ENCODE data around the gene KCNE1.
"Not testable (repeated sequence)": the region's sequence is repeated elsewhere in the genome, so short reads cannot be mapped to it uniquely, and the experiment has no call there.

The KCNE1 gene

GRCh38 chr21:34557261-34557660 lies 45.3 kb upstream of the KCNE1 start (continued):
- no peak for TF ChIP-seq POU6F1 (CRISPR knock-in tag; IDR thresholded peaks at IDR 0.05; ENCODE audit: borderline replicate concordance, low read depth)
- no peak for TF ChIP-seq SNAI2 (CRISPR knock-in tag; IDR thresholded peaks at IDR 0.05)

GRCh38 chr21:34554670-34555069 lies 42.7 kb upstream of the KCNE1 start:
- not testable (repeated sequence) for ATAC-seq

- no peak for TF ChIP-seq ESRRG (CRISPR knock-in tag; IDR thresholded peaks at IDR 0.05)
- TF ChIP-seq ZNF565 (CRISPR knock-in tag; conservative IDR thresholded peaks at IDR 0.05; ENCODE audit: low read depth), result no peak
- no peak for TF ChIP-seq CSDC2 (CRISPR knock-in tag; IDR thresholded peaks at IDR 0.05)
- no peak for TF ChIP-seq CREB5 (CRISPR knock-in tag; IDR thresholded peaks at IDR 0.05; ENCODE audit: low read depth)
- no peak for TF ChIP-seq PATZ1 (CRISPR knock-in tag; IDR thresholded peaks at IDR 0.05; ENCODE audit: borderline replicate concordance)
- TF ChIP-seq ZFP30 (CRISPR knock-in tag; IDR thresholded peaks at IDR 0.05), result no peak
- no peak for TF ChIP-seq TCF4 (CRISPR knock-in tag; IDR thresholded peaks at IDR 0.05; ENCODE audit: borderline replicate concordance)
- no peak for TF ChIP-seq ZNF70 (CRISPR knock-in tag; IDR thresholded peaks at IDR 0.05)
- TF ChIP-seq ARNTL (CRISPR knock-in tag; IDR thresholded peaks at IDR 0.05; ENCODE audit: borderline replicate concordance, low read depth), result no peak
- no peak for TF ChIP-seq ZNF8 (CRISPR knock-in tag; IDR thresholded peaks at IDR 0.05)
- TF ChIP-seq PPARA (CRISPR knock-in tag; IDR thresholded peaks at IDR 0.05; ENCODE audit: borderline replicate concordance), result no peak
- TF ChIP-seq TSHZ2 (CRISPR knock-in tag; IDR thresholded peaks at IDR 0.05), result no peak
- TF ChIP-seq POU6F1 (CRISPR knock-in tag; IDR thresholded peaks at IDR 0.05; ENCODE audit: borderline replicate concordance, low read depth), result no peak
- no peak for TF ChIP-seq ZC3H10 (CRISPR knock-in tag; IDR thresholded peaks at IDR 0.05)
- TF ChIP-seq ZFP3 (CRISPR knock-in tag; IDR thresholded peaks at IDR 0.05), result no peak
- TF ChIP-seq ISL1 (CRISPR knock-in tag; IDR thresholded peaks at IDR 0.05), result no peak
- TF ChIP-seq CSRNP3 (CRISPR knock-in tag; IDR thresholded peaks at IDR 0.05), result no peak
- no peak for TF ChIP-seq RARB (CRISPR knock-in tag; IDR thresholded peaks at IDR 0.05)
- TF ChIP-seq GLIS3 (CRISPR knock-in tag; IDR thresholded peaks at IDR 0.05), result no peak
- no peak for TF ChIP-seq OSR1 (CRISPR knock-in tag; IDR thresholded peaks at IDR 0.05)
- ATAC-seq, result no peak
These were observed 42.2 kb upstream of the KCNE1 start for GRCh38 chr21:34554227-34554626.

Data from SK-N-SH treated with all-trans-retinoic acid at 6 μM for 48 hours (cell line).